Breast epithelium (tissue), 3 donors: ENCODE results near the gene TGFBRAP1.

Source experiments
- CTCF ChIP-seq, 3 donors: fragments of 450-650 bp; IDR thresholded peaks; one replicate each; pipeline ENCODE4 v1.5.1; 2016 to 2017; ENCODE audit warnings: antibody characterized with exemption in 3 of 3, mild to moderate bottlenecking in 3 of 3, moderate library complexity in 3 of 3
- POLR2A ChIP-seq: fragments of 450-650 bp; IDR thresholded peaks from one replicate; pipeline ENCODE4 v1.6.1; 2016; ENCODE audit warnings: antibody characterized with exemption, mild to moderate bottlenecking, moderate library complexity
- POLR2AphosphoS5 ChIP-seq, 3 donors: sonication (generic); formaldehyde crosslinking; IDR thresholded peaks; one replicate each; pipeline ENCODE4 v1.6.1; 2017; ENCODE audit warnings: antibody characterized with exemption in 3 of 3

GRCh38 chr2:105338020-105338385 is 8.5 kb upstream of the TGFBRAP1 start:
- TF ChIP-seq CTCF (IDR thresholded peaks at IDR 0.05) (no peak), POLR2A (no peak), POLR2AphosphoS5 (IDR thresholded peaks at IDR 0.05) (no peak)
